HEK293 (cell line): Measurements from ENCODE around the gene IPO13.

Source experiments
- BCL11A ChIP-seq: fragments of 450-650 bp; formaldehyde crosslinking; IDR thresholded peaks from 2 replicates; pipeline ENCODE4 v1.5.1; 2016; ENCODE audit warnings: low read depth, missing biosample characterization, missing genetic modification characterization
- KLF16 ChIP-seq: fragments of 450-650 bp; formaldehyde crosslinking; IDR thresholded peaks from 2 replicates; pipeline ENCODE4 v1.5.1; 2017; ENCODE audit warnings: missing biosample characterization, missing genetic modification characterization
- MEIS1 ChIP-seq: sonication (generic); formaldehyde crosslinking; IDR thresholded peaks from 2 replicates; pipeline ENCODE4 v1.8.1; 2022; ENCODE audit warnings: missing genetic modification reagents, mild to moderate bottlenecking, borderline replicate concordance
- SP3 ChIP-seq: fragments of 450-650 bp; formaldehyde crosslinking; IDR thresholded peaks from 2 replicates; pipeline ENCODE4 v1.5.1; 2016; ENCODE audit warnings: missing biosample characterization, missing genetic modification characterization
- SP7 ChIP-seq: fragments of 450-650 bp; formaldehyde crosslinking; IDR thresholded peaks from 2 replicates; pipeline ENCODE4 v1.5.1; 2016; ENCODE audit warnings: missing biosample characterization, missing genetic modification characterization
- WT1 ChIP-seq: fragments of 450-650 bp; formaldehyde crosslinking; IDR thresholded peaks from 2 replicates; pipeline ENCODE4 v1.5.1; 2016; ENCODE audit warnings: missing biosample characterization, missing genetic modification characterization
- YY2 ChIP-seq: fragments of 450-650 bp; formaldehyde crosslinking; IDR thresholded peaks from 2 replicates; pipeline ENCODE4 v1.5.1; 2016; ENCODE audit warnings: missing biosample characterization, missing genetic modification characterization
- ZBTB17 ChIP-seq: fragments of 450-650 bp; formaldehyde crosslinking; IDR thresholded peaks from 2 replicates; pipeline ENCODE4 v1.5.1; 2016; ENCODE audit warnings: missing biosample characterization, missing genetic modification characterization
- ZFP69B ChIP-seq: fragments of 450-650 bp; formaldehyde crosslinking; IDR thresholded peaks from 2 replicates; pipeline ENCODE4 v1.5.1; 2016; ENCODE audit warnings: missing biosample characterization, missing genetic modification characterization
- ZNF174 ChIP-seq: fragments of 450-650 bp; formaldehyde crosslinking; IDR thresholded peaks from 2 replicates; pipeline ENCODE4 v1.5.0; 2017; ENCODE audit warnings: missing biosample characterization, mild to moderate bottlenecking, missing genetic modification characterization
- ZNF19 ChIP-seq: fragments of 450-650 bp; formaldehyde crosslinking; IDR thresholded peaks from 2 replicates; pipeline ENCODE4; 2016; ENCODE audit warnings: missing biosample characterization, missing genetic modification characterization, low read depth
- ZNF211 ChIP-seq: fragments of 450-650 bp; formaldehyde crosslinking; IDR thresholded peaks from 2 replicates; pipeline ENCODE4 v1.5.1; 2016; ENCODE audit warnings: low read depth, missing biosample characterization, missing genetic modification characterization
- ZNF280C ChIP-seq: fragments of 450-650 bp; formaldehyde crosslinking; IDR thresholded peaks from 2 replicates; pipeline ENCODE4 v1.5.1; 2016; ENCODE audit warnings: missing biosample characterization, missing genetic modification characterization
- ZNF37A ChIP-seq: fragments of 450-650 bp; IDR thresholded peaks from 2 replicates; pipeline ENCODE4 v1.5.1; 2018; ENCODE audit warnings: missing biosample characterization, missing genetic modification characterization
- ZNF521 ChIP-seq: fragments of 450-650 bp; formaldehyde crosslinking; IDR thresholded peaks from 2 replicates; pipeline ENCODE4 v1.5.1; 2017; ENCODE audit warnings: missing biosample characterization, mild to moderate bottlenecking, missing genetic modification characterization
- ZNF529 ChIP-seq: fragments of 450-650 bp; formaldehyde crosslinking; IDR thresholded peaks from 2 replicates; pipeline ENCODE4 v1.5.1; 2017; ENCODE audit warnings: missing genetic modification characterization, missing biosample characterization; ENCODE audit not compliant: insufficient replicate concordance
- ZNF530 ChIP-seq: fragments of 450-650 bp; formaldehyde crosslinking; IDR thresholded peaks from 2 replicates; pipeline ENCODE4 v1.5.1; 2016; ENCODE audit warnings: low read depth, missing biosample characterization, missing genetic modification characterization
- ZNF585B ChIP-seq: fragments of 450-650 bp; formaldehyde crosslinking; IDR thresholded peaks from 2 replicates; pipeline ENCODE4 v1.5.1; 2016; ENCODE audit warnings: missing biosample characterization, missing genetic modification characterization
- ZNF623 ChIP-seq: fragments of 450-650 bp; formaldehyde crosslinking; IDR thresholded peaks from 2 replicates; pipeline ENCODE4 v1.5.1; 2016; ENCODE audit warnings: missing biosample characterization, missing genetic modification characterization
- ZNF785 ChIP-seq: fragments of 450-650 bp; formaldehyde crosslinking; IDR thresholded peaks from 2 replicates; pipeline ENCODE4 v1.5.1; 2016; ENCODE audit warnings: missing biosample characterization, missing genetic modification characterization
- ZSCAN30 ChIP-seq: fragments of 450-650 bp; IDR thresholded peaks from 2 replicates; pipeline ENCODE4 v1.5.1; 2018; ENCODE audit warnings: missing biosample characterization, mild to moderate bottlenecking, missing genetic modification characterization, moderate library complexity
- TF ChIP-seq, protein P1 (sequence below): fragments of 450-650 bp; formaldehyde crosslinking; IDR thresholded peaks from 2 replicates; pipeline ENCODE4; 2016; ENCODE audit warnings: missing biosample characterization, missing genetic modification characterization
- TF ChIP-seq, protein P2 (sequence below): fragments of 450-650 bp; formaldehyde crosslinking; IDR thresholded peaks from 2 replicates; pipeline ENCODE4 v1.5.1; 2016; ENCODE audit warnings: missing biosample characterization, missing genetic modification characterization
- TF ChIP-seq, protein P3 (sequence below): fragments of 450-650 bp; formaldehyde crosslinking; IDR thresholded peaks from 2 replicates; pipeline ENCODE4 v1.5.1; 2017; ENCODE audit warnings: missing biosample characterization, missing genetic modification characterization
- TF ChIP-seq, protein P4 (sequence below): fragments of 450-650 bp; formaldehyde crosslinking; conservative IDR thresholded peaks from 2 replicates; pipeline ENCODE4 v1.5.1; 2016; ENCODE audit warnings: low read depth, missing biosample characterization, missing genetic modification characterization
- TF ChIP-seq, protein P5 (sequence below): fragments of 450-650 bp; formaldehyde crosslinking; IDR thresholded peaks from 2 replicates; pipeline ENCODE4 v1.5.1; 2016; ENCODE audit warnings: missing biosample characterization, missing genetic modification characterization
- TF ChIP-seq, protein P6 (sequence below): fragments of 450-650 bp; formaldehyde crosslinking; IDR thresholded peaks from 2 replicates; pipeline ENCODE4 v1.5.1; 2016; ENCODE audit warnings: missing biosample characterization, missing genetic modification characterization, low read depth

The IPO13 gene

GRCh38 chr1:43969746-43970466 lies 23.2 kb downstream of the IPO13 start, which contains the start of gene DPH2 (continued):
- TF ChIP-seq ZNF585B (tag by site-specific recombination) (no peak), ZNF785 (tag by site-specific recombination) (no peak), ZNF19 (tag by site-specific recombination) (no peak), WT1 (tag by site-specific recombination) (no peak), ZFP69B (tag by site-specific recombination) (no peak), ZNF623 (no peak), SP3 (tag by site-specific recombination) (peak; percentile 90), SP7 (no peak), YY2 (peak; percentile 58; the same call in 1 of the 2 replicates), ZBTB17 (tag by site-specific recombination) (peak; percentile 89), KLF16 (tag by site-specific recombination) (0 out of 2 replicates have a peak, but pooled peaks have one; percentile 48), MEIS1 (no peak), ZNF280C (tag by site-specific recombination) (no peak), ZSCAN30 (tag by site-specific recombination) (peak; percentile 68; the same call in 1 of the 2 replicates), ZNF37A (tag by site-specific recombination) (no peak), ZNF174 (tag by site-specific recombination) (no peak), ZNF521 (tag by site-specific recombination) (no peak), ZNF529 (tag by site-specific recombination) (no peak), ZNF211 (tag by site-specific recombination) (no peak), BCL11A (tag by site-specific recombination) (no peak), ZNF530 (tag by site-specific recombination) (no peak)
- TF ChIP-seq, protein P1, sequence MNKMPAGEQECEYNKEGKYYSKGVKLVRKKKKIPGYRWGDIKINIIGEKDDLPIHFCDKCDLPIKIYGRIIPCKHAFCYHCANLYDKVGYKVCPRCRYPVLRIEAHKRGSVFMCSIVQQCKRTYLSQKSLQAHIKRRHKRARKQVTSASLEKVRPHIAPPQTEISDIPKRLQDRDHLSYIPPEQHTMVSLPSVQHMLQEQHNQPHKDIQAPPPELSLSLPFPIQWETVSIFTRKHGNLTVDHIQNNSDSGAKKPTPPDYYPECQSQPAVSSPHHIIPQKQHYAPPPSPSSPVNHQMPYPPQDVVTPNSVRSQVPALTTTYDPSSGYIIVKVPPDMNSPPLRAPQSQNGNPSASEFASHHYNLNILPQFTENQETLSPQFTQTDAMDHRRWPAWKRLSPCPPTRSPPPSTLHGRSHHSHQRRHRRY (tag by site-specific recombination), result no peak
- TF ChIP-seq, protein P2, sequence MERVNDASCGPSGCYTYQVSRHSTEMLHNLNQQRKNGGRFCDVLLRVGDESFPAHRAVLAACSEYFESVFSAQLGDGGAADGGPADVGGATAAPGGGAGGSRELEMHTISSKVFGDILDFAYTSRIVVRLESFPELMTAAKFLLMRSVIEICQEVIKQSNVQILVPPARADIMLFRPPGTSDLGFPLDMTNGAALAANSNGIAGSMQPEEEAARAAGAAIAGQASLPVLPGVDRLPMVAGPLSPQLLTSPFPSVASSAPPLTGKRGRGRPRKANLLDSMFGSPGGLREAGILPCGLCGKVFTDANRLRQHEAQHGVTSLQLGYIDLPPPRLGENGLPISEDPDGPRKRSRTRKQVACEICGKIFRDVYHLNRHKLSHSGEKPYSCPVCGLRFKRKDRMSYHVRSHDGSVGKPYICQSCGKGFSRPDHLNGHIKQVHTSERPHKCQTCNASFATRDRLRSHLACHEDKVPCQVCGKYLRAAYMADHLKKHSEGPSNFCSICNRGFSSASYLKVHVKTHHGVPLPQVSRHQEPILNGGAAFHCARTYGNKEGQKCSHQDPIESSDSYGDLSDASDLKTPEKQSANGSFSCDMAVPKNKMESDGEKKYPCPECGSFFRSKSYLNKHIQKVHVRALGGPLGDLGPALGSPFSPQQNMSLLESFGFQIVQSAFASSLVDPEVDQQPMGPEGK (tag by site-specific recombination), result no peak
- TF ChIP-seq, protein P3, sequence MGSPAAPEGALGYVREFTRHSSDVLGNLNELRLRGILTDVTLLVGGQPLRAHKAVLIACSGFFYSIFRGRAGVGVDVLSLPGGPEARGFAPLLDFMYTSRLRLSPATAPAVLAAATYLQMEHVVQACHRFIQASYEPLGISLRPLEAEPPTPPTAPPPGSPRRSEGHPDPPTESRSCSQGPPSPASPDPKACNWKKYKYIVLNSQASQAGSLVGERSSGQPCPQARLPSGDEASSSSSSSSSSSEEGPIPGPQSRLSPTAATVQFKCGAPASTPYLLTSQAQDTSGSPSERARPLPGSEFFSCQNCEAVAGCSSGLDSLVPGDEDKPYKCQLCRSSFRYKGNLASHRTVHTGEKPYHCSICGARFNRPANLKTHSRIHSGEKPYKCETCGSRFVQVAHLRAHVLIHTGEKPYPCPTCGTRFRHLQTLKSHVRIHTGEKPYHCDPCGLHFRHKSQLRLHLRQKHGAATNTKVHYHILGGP (tag by site-specific recombination), result peak; percentile 99
- TF ChIP-seq, protein P4, sequence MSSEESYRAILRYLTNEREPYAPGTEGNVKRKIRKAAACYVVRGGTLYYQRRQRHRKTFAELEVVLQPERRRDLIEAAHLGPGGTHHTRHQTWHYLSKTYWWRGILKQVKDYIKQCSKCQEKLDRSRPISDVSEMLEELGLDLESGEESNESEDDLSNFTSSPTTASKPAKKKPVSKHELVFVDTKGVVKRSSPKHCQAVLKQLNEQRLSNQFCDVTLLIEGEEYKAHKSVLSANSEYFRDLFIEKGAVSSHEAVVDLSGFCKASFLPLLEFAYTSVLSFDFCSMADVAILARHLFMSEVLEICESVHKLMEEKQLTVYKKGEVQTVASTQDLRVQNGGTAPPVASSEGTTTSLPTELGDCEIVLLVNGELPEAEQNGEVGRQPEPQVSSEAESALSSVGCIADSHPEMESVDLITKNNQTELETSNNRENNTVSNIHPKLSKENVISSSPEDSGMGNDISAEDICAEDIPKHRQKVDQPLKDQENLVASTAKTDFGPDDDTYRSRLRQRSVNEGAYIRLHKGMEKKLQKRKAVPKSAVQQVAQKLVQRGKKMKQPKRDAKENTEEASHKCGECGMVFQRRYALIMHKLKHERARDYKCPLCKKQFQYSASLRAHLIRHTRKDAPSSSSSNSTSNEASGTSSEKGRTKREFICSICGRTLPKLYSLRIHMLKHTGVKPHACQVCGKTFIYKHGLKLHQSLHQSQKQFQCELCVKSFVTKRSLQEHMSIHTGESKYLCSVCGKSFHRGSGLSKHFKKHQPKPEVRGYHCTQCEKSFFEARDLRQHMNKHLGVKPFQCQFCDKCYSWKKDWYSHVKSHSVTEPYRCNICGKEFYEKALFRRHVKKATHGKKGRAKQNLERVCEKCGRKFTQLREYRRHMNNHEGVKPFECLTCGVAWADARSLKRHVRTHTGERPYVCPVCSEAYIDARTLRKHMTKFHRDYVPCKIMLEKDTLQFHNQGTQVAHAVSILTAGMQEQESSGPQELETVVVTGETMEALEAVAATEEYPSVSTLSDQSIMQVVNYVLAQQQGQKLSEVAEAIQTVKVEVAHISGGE (tag by site-specific recombination), result peak; percentile 75
- TF ChIP-seq, protein P5, sequence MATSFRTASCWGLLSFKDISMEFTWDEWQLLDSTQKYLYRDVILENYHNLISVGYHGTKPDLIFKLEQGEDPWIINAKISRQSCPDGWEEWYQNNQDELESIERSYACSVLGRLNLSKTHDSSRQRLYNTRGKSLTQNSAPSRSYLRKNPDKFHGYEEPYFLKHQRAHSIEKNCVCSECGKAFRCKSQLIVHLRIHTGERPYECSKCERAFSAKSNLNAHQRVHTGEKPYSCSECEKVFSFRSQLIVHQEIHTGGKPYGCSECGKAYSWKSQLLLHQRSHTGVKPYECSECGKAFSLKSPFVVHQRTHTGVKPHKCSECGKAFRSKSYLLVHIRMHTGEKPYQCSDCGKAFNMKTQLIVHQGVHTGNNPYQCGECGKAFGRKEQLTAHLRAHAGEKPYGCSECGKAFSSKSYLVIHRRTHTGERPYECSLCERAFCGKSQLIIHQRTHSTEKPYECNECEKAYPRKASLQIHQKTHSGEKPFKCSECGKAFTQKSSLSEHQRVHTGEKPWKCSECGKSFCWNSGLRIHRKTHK, result no peak
- TF ChIP-seq, protein P6, sequence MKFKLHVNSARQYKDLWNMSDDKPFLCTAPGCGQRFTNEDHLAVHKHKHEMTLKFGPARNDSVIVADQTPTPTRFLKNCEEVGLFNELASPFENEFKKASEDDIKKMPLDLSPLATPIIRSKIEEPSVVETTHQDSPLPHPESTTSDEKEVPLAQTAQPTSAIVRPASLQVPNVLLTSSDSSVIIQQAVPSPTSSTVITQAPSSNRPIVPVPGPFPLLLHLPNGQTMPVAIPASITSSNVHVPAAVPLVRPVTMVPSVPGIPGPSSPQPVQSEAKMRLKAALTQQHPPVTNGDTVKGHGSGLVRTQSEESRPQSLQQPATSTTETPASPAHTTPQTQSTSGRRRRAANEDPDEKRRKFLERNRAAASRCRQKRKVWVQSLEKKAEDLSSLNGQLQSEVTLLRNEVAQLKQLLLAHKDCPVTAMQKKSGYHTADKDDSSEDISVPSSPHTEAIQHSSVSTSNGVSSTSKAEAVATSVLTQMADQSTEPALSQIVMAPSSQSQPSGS (tag by site-specific recombination), result no peak
